SH-SY5Y (cell line): ENCODE data around the gene PITPNC1.

ENCODE experiments used
- GATA2 ChIP-seq: IDR thresholded peaks from 2 replicates; pipeline ENCODE4 v1.6.1; 2011; ENCODE audit warnings: mild to moderate bottlenecking, low read depth, low read length
- GATA3 ChIP-seq: IDR thresholded peaks from 2 replicates; pipeline ENCODE4 v1.6.1; 2011; ENCODE audit warnings: low read depth, mild to moderate bottlenecking, low read length, moderate library complexity

- TF ChIP-seq GATA2 (no peak), GATA3 (no peak)
Observed at GRCh38 chr17:67696347-67696746, 319.3 kb downstream of the PITPNC1 start.
